ENCODE results near the gene CEL.

The CEL gene

DNA sequence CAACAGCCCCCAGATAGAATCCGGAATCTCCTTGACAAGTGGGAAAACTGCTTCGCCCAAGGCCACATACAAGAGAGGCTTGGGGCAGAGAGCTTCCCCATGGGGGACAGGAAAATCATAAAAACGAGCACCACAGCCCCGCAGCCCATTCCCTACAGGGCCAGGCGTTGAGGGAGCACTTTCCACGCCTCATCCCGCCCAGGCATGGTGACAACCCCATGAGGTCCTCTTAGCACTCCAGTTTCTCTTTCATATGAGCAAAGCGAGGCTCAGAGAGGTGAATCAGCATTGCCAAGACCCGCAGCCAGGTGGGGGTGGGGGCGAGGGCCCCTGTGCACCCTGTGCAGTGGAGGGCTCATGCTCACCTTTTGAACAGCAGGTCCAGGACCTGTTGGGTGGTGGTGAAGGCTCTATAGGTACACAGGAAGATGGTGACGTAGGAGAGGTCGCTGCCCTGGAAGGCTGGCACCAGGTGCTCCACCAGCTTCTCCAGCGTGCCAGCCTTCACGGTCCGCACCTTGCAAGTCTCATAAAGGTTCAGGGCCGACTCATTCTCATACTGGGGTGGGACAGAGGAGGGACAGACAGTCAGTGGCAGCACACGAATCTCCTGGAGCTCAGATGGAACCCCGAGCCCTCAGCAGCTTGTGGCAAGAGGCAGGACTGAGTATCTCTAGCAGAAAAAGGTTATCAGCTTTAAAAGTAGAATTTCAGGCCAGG is 48.3 kb downstream of the CEL start:
- H3K36me3 ChIP-seq (replicated peaks; ENCODE audit: low read depth, low read length): peaks cover 8% of the 10 kb centered on the region
- TF ChIP-seq EZH2phosphoT487 (IDR thresholded peaks at IDR 0.05; ENCODE audit: low read depth): no peak
- TF ChIP-seq CTCF (IDR thresholded peaks at IDR 0.05; ENCODE audit: low read depth, low read length): no peak
- H3K9ac ChIP-seq (ENCODE audit: low read length): no peak overlapping the region

GRCh38 chr9:133111808-133112662 is 50.3 kb downstream of the CEL start:
- H3K27ac ChIP-seq (ENCODE audit: low read length): no peak overlapping the region
- no peaks in the 10 kb centered on the region; the same call in 1 of the 2 replicates for H4K20me1 ChIP-seq (ENCODE audit: insufficient read depth, low read length)
- H3K27me3 ChIP-seq (ENCODE audit: low read depth, low read length): no peaks in the 10 kb centered on the region
- no peak overlapping the region for H3K9ac ChIP-seq (ENCODE audit: low read length)
- no peak overlapping the region for H3K4me2 ChIP-seq (ENCODE audit: low read length)
- no peak overlapping the region for H2AFZ ChIP-seq (ENCODE audit: low read depth, low read length)
- H3K4me1 ChIP-seq (ENCODE audit: low read length): peaks cover 38% of the 10 kb centered on the region
- no peaks in the 10 kb centered on the region for H3K9me3 ChIP-seq (ENCODE audit: insufficient read depth, low read length)
- no peak for TF ChIP-seq EZH2phosphoT487 (IDR thresholded peaks at IDR 0.05; ENCODE audit: low read depth)
- TF ChIP-seq CTCF (IDR thresholded peaks at IDR 0.05; ENCODE audit: low read depth, low read length): no peak
- H3K36me3 ChIP-seq (replicated peaks; ENCODE audit: low read depth, low read length): peaks cover 8% of the 10 kb centered on the region
- H3K4me3 ChIP-seq (ENCODE audit: low read length): no peak overlapping the region
- H3K79me2 ChIP-seq (ENCODE audit: low read length): no peaks in the 10 kb centered on the region; the same call in 1 of the 2 replicates

More for the DNA sequence above, 48.3 kb downstream of the CEL start:
- Histone ChIP-seq H3K27ac (ENCODE audit: low read length) (no peak overlapping the region), H3K27me3 (ENCODE audit: low read depth, low read length) (no peaks in the 10 kb centered on the region), H3K4me3 (ENCODE audit: low read length) (no peak overlapping the region), H3K4me2 (ENCODE audit: low read length) (no peak overlapping the region), H3K4me1 (ENCODE audit: low read length) (peaks cover 21% of the 10 kb centered on the region), H3K79me2 (ENCODE audit: low read length) (no peaks in the 10 kb centered on the region; the same call in 1 of the 2 replicates), H3K9me3 (ENCODE audit: insufficient read depth, low read length) (no peaks in the 10 kb centered on the region), H4K20me1 (ENCODE audit: insufficient read depth, low read length) (no peaks in the 10 kb centered on the region; the same call in 1 of the 2 replicates), H2AFZ (ENCODE audit: low read depth, low read length) (no peak overlapping the region)

- Histone ChIP-seq H3K27me3 (ENCODE audit: low read depth, low read length) (no peaks in the 10 kb centered on the region), H3K9ac (ENCODE audit: low read length) (no peak overlapping the region), H3K4me1 (ENCODE audit: low read length) (peaks cover 38% of the 10 kb centered on the region), H4K20me1 (ENCODE audit: insufficient read depth, low read length) (peaks cover 5% of the 10 kb centered on the region), H3K36me3 (replicated peaks; ENCODE audit: low read depth, low read length) (peaks cover 8% of the 10 kb centered on the region), H3K27ac (ENCODE audit: low read length) (no peak overlapping the region), H3K79me2 (ENCODE audit: low read length) (no peaks in the 10 kb centered on the region; the same call in 1 of the 2 replicates), H3K9me3 (ENCODE audit: insufficient read depth, low read length) (no peaks in the 10 kb centered on the region), H3K4me3 (ENCODE audit: low read length) (no peak overlapping the region), H2AFZ (ENCODE audit: low read depth, low read length) (no peak overlapping the region), H3K4me2 (ENCODE audit: low read length) (no peak overlapping the region)
- no peak for TF ChIP-seq CTCF (IDR thresholded peaks at IDR 0.05; ENCODE audit: low read depth, low read length)
- TF ChIP-seq EZH2phosphoT487 (IDR thresholded peaks at IDR 0.05; ENCODE audit: low read depth): no peak
These were observed 50.9 kb downstream of the CEL start for GRCh38 chr9:133112663-133113026.
